Panc1 (cell line): ENCODE measurements around the gene AFG3L2. TPM values are rescaled to one million over a fixed set of nuclear protein-coding genes. Genes with fewer than 3 reads are reported as not detected.

ENCODE experiments used
- ATAC-seq: fragments of 200-7000 bp; cut with Tn5 transposase; 2 replicates; pipeline ENCODE4 v1.9.1; 2020; ENCODE audit warnings: mild to moderate bottlenecking, moderate library complexity
- BruUV-seq: library from RNA; stranded (reverse); fragments of 400-500 nt; replicated peaks from 2 replicates; lab custom pipeline; 2021; lab: Mats Ljungman, UMichigan
- CTCF ChIA-PET: fragments of 300-600 bp; sonication (Branson Sonifier 250); formaldehyde crosslinking; loops from one replicate; lab custom pipeline; 2022; ENCODE audit warnings: antibody characterized with exemption; lab: Charles Lee
- POLR2A ChIA-PET: fragments of 300-600 bp; sonication (Branson Sonifier 250); formaldehyde crosslinking; loops from one replicate; lab custom pipeline; 2022; ENCODE audit warnings: antibody characterized with exemption; lab: Charles Lee
- DNase-seq: peaks from one replicate; pipeline ENCODE4 v3.0.0-alpha.2; 2010; ENCODE audit warnings: low read depth, low spot score
- H3K27ac ChIP-seq: 2 replicates; pipeline ENCODE4 v1.5.1; 2011; ENCODE audit warnings: mild to moderate bottlenecking, low read length, inconsistent platforms
- H3K27me3 ChIP-seq: fragments of 200-500 bp; sonication (Bioruptor generic); 2 replicates; pipeline ENCODE4 v1.6.0; 2014; ENCODE audit warnings: low read length, inconsistent platforms; ENCODE audit not compliant: control insufficient read depth, insufficient read depth
- H3K36me3 ChIP-seq: fragments of 200-500 bp; sonication (Bioruptor generic); 2 replicates; pipeline ENCODE4 v1.5.1; 2014; ENCODE audit warnings: inconsistent platforms, mild to moderate bottlenecking, low read length, moderate library complexity; ENCODE audit not compliant: control insufficient read depth, insufficient read depth
- H3K4me1 ChIP-seq: 2 replicates; pipeline ENCODE4 v1.5.1; 2011; ENCODE audit warnings: inconsistent platforms, mild to moderate bottlenecking, low read length, moderate library complexity; ENCODE audit not compliant: control insufficient read depth, insufficient read depth
- H3K4me3 ChIP-seq, 2 experiments: 2 replicates each; pipeline ENCODE4 v1.5.1; 2011 to 2012; ENCODE audit warnings: low read depth in 2 of 2, low read length in 2 of 2, mild to moderate bottlenecking in 2 of 2, inconsistent platforms in 1 of 2, moderate library complexity in 1 of 2
- H3K9me3 ChIP-seq: fragments of 200-500 bp; sonication (Bioruptor generic); 2 replicates; pipeline ENCODE4 v1.5.1; 2014; ENCODE audit warnings: low read depth, mild to moderate bottlenecking, inconsistent platforms, low read length, moderate library complexity; ENCODE audit not compliant: control insufficient read depth, insufficient read depth
- CTCF ChIP-seq: fragments of 450-650 bp; IDR thresholded peaks from 2 replicates; pipeline ENCODE4 v1.5.1; 2017; ENCODE audit warnings: mild to moderate bottlenecking
- POLR2AphosphoS5 ChIP-seq: IDR thresholded peaks from 2 replicates; pipeline ENCODE4 v1.6.1; 2012; ENCODE audit warnings: mild to moderate bottlenecking, low read depth, low read length, moderate library complexity
- REST ChIP-seq, 2 experiments: IDR thresholded peaks; 2 replicates each; pipeline ENCODE4 v1.6.1; 2011 to 2012; ENCODE audit warnings: low read depth in 2 of 2, control low read depth in 1 of 2, low read length in 1 of 2, mild to moderate bottlenecking in 1 of 2, moderate library complexity in 1 of 2; ENCODE audit not compliant: insufficient read depth in 1 of 2
- SIN3A ChIP-seq: IDR thresholded peaks from 2 replicates; pipeline ENCODE4 v1.6.1; 2012; ENCODE audit warnings: low read depth, mild to moderate bottlenecking, low read length, moderate library complexity, borderline replicate concordance; ENCODE audit not compliant: insufficient read depth
- TCF7L2 ChIP-seq: IDR thresholded peaks from 2 replicates; pipeline ENCODE4 v1.6.1; 2011; ENCODE audit warnings: mild to moderate bottlenecking, low read depth, low read length, inconsistent platforms
- in situ Hi-C: cut with HindIII; loops from 2 replicates; pipeline ENCODE4 v1.10.0; 2016; ENCODE audit warnings: low sequenced_read_pairs, low pct_unique_long_range_greater_than_20kb
- intact Hi-C: fragments of 100-400 bp; cut with micrococcal nuclease; formaldehyde crosslinking; loops from one replicate; pipeline ENCODE4 v1.10.0; 2022; ENCODE audit not compliant: unreplicated experiment
- total RNA-seq: library from RNA; stranded (reverse); gene quantifications from one replicate; pipeline ENCODE4 v1.2.1, GENCODE V29; 2021; ENCODE audit not compliant: unreplicated experiment

Gene AFG3L2
- total RNA-seq, 1 experiment from 2014 or later: 58.0 TPM

GRCh38 chr18:12362473-12363174 lies 14.4 kb downstream of the AFG3L2 start:
- Histone ChIP-seq H3K9me3 (no peaks in the 10 kb centered on the region), H3K4me1 (no peaks in the 10 kb centered on the region), H3K27me3 (no peaks in the 10 kb centered on the region), H3K4me3 (no peak overlapping the region), H3K36me3 (peaks cover 21% of the 10 kb centered on the region), H3K27ac (no peak overlapping the region)
- in situ Hi-C loops: no loop called here
- POLR2A ChIA-PET: no interaction called here
- ATAC-seq (no peak), DNase-seq (no peak)
- CTCF ChIA-PET: interaction anchor here (0.6 kb wide), 1 partner anchor 561 kb away, joined by 10 read pairs; no protein-coding TSS in a partner anchor
- TF ChIP-seq POLR2AphosphoS5 (no peak), REST (IDR thresholded peaks at IDR 0.05; ENCODE audit: insufficient read depth in 1 of 2, low read depth in 2 of 2, low read length in 1 of 2) (no peak), SIN3A (no peak), CTCF (no peak), TCF7L2 (no peak)
- BruUV-seq: no TSS peak
- intact Hi-C loops: no loop called here

GRCh38 chr18:12361770-12362378 lies 15.2 kb downstream of the AFG3L2 start:
- CTCF ChIA-PET: interaction anchor here (0.6 kb wide), 1 partner anchor 562 kb away, joined by 10 read pairs; no protein-coding TSS in a partner anchor
- Histone ChIP-seq H3K27ac (no peak overlapping the region), H3K9me3 (no peaks in the 10 kb centered on the region), H3K27me3 (no peaks in the 10 kb centered on the region), H3K4me1 (no peaks in the 10 kb centered on the region), H3K36me3 (peaks cover 24% of the 10 kb centered on the region), H3K4me3 (no peak overlapping the region)
- ATAC-seq (no peak), DNase-seq (no peak)
- no peak for TF ChIP-seq REST (IDR thresholded peaks at IDR 0.05; ENCODE audit: insufficient read depth in 1 of 2, low read depth in 2 of 2, low read length in 1 of 2)
- TF ChIP-seq POLR2AphosphoS5: no peak
- no peak for TF ChIP-seq SIN3A
- TF ChIP-seq TCF7L2: no peak
- TF ChIP-seq CTCF: no peak
- in situ Hi-C loops (no loop called here), intact Hi-C loops (no loop called here)
- POLR2A ChIA-PET: interaction anchor here (0.5 kb wide), 1 partner anchor 164 kb away, joined by 4 read pairs; no protein-coding TSS in a partner anchor
- no TSS peak for BruUV-seq
